ENCODE measurements around the gene MEOX2. TPM values are rescaled to one million over a fixed set of nuclear protein-coding genes. Genes with fewer than 3 reads are reported as not detected.

Gene MEOX2
- polyA plus RNA-seq, 1 donor from 2014 or later: not detected

DNA sequence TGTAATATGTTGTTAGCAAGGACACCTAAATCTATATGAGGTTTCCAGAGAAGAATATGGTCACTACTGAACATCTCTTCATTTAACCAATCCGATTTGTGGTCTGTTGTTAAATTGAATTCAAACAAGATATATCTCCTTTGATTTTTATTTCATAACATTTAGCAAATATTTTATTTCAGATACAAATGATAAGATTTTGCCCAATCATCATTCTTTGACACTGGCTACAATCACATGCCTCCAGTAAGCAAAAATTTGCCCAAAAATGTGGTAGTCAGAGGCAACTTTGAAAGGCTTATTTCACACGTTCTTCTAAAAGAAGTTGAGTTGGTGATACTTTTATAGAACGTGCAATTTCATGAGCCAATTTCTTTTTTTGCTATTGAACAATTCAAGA, 79.9 kb downstream of the MEOX2 start:
- no peak overlapping the region for H3K4me2 ChIP-seq (ENCODE audit: low read length)
- H3K9me2 ChIP-seq (ENCODE audit: insufficient read depth, low read length): no peaks in the 10 kb centered on the region
- H4K20me1 ChIP-seq (ENCODE audit: insufficient read depth): no peaks in the 10 kb centered on the region
- H3K27me3 ChIP-seq (ENCODE audit: insufficient read depth, low read depth, low read length): no peaks in the 10 kb centered on the region
- no peak overlapping the region for H3K4me3 ChIP-seq (ENCODE audit: low read length)
- no peak overlapping the region for H2AFZ ChIP-seq (ENCODE audit: low read depth, low read length)
- H3K27ac ChIP-seq (ENCODE audit: low read length): no peak overlapping the region
- TF ChIP-seq TAF1 (IDR thresholded peaks at IDR 0.05; ENCODE audit: low read depth) (no peak), RAD21 (conservative IDR thresholded peaks at IDR 0.05) (no peak), SMC3 (conservative IDR thresholded peaks at IDR 0.05; ENCODE audit: poor library complexity) (no peak), EP300 (conservative IDR thresholded peaks at IDR 0.05; ENCODE audit: poor library complexity, severe bottlenecking) (no peak), MXI1 (conservative IDR thresholded peaks at IDR 0.05; ENCODE audit: poor library complexity, severe bottlenecking) (no peak), EZH2 (IDR thresholded peaks at IDR 0.05; ENCODE audit: borderline replicate concordance, insufficient read depth, low read length, poor library complexity, severe bottlenecking) (no peak), POLR2AphosphoS5 (IDR thresholded peaks at IDR 0.05) (no peak)
- TF ChIP-seq, protein P1, sequence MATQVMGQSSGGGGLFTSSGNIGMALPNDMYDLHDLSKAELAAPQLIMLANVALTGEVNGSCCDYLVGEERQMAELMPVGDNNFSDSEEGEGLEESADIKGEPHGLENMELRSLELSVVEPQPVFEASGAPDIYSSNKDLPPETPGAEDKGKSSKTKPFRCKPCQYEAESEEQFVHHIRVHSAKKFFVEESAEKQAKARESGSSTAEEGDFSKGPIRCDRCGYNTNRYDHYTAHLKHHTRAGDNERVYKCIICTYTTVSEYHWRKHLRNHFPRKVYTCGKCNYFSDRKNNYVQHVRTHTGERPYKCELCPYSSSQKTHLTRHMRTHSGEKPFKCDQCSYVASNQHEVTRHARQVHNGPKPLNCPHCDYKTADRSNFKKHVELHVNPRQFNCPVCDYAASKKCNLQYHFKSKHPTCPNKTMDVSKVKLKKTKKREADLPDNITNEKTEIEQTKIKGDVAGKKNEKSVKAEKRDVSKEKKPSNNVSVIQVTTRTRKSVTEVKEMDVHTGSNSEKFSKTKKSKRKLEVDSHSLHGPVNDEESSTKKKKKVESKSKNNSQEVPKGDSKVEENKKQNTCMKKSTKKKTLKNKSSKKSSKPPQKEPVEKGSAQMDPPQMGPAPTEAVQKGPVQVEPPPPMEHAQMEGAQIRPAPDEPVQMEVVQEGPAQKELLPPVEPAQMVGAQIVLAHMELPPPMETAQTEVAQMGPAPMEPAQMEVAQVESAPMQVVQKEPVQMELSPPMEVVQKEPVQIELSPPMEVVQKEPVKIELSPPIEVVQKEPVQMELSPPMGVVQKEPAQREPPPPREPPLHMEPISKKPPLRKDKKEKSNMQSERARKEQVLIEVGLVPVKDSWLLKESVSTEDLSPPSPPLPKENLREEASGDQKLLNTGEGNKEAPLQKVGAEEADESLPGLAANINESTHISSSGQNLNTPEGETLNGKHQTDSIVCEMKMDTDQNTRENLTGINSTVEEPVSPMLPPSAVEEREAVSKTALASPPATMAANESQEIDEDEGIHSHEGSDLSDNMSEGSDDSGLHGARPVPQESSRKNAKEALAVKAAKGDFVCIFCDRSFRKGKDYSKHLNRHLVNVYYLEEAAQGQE (IDR thresholded peaks at IDR 0.05; ENCODE audit: borderline replicate concordance): no peak
- TF ChIP-seq, protein P2, sequence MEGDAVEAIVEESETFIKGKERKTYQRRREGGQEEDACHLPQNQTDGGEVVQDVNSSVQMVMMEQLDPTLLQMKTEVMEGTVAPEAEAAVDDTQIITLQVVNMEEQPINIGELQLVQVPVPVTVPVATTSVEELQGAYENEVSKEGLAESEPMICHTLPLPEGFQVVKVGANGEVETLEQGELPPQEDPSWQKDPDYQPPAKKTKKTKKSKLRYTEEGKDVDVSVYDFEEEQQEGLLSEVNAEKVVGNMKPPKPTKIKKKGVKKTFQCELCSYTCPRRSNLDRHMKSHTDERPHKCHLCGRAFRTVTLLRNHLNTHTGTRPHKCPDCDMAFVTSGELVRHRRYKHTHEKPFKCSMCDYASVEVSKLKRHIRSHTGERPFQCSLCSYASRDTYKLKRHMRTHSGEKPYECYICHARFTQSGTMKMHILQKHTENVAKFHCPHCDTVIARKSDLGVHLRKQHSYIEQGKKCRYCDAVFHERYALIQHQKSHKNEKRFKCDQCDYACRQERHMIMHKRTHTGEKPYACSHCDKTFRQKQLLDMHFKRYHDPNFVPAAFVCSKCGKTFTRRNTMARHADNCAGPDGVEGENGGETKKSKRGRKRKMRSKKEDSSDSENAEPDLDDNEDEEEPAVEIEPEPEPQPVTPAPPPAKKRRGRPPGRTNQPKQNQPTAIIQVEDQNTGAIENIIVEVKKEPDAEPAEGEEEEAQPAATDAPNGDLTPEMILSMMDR (IDR thresholded peaks at IDR 0.05; ENCODE audit: poor library complexity, severe bottlenecking): no peak
- H3F3A ChIP-seq (ENCODE audit: insufficient read depth, low read length, poor library complexity, severe bottlenecking): no peaks in the 10 kb centered on the region
- no peaks in the 10 kb centered on the region for H3K79me2 ChIP-seq (replicated peaks; ENCODE audit: insufficient read depth, low read length)
- no peak overlapping the region for H3K9ac ChIP-seq (ENCODE audit: low read length)
- no peaks in the 10 kb centered on the region for H3K36me3 ChIP-seq (ENCODE audit: insufficient read depth, low read length)
- no peaks in the 10 kb centered on the region for H3K9me3 ChIP-seq (ENCODE audit: low read length)

DNA sequence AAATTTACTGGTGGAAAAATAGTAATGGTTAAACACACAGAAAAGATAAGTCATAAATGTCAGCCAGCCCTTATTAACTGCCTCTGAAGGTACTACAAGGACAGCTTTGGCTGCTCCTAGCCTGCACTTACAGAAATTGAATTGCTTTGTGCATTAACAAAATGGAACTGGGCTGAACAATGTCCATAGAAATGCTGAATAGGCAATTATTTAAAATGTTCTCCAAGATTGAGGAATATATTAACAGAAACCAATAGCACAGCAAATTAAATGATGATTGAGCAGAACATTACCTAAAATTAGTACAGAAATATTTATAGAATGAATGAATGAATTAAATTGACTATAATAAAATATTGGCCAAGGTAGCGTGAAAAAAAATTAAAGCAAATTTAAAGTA, 82.3 kb downstream of the MEOX2 start:
- H3K36me3 ChIP-seq (ENCODE audit: insufficient read depth, low read length): no peaks in the 10 kb centered on the region
- TF ChIP-seq EP300 (conservative IDR thresholded peaks at IDR 0.05; ENCODE audit: poor library complexity, severe bottlenecking) (no peak), POLR2AphosphoS5 (IDR thresholded peaks at IDR 0.05) (no peak), TAF1 (IDR thresholded peaks at IDR 0.05; ENCODE audit: low read depth) (no peak), MXI1 (conservative IDR thresholded peaks at IDR 0.05; ENCODE audit: poor library complexity, severe bottlenecking) (no peak), RAD21 (conservative IDR thresholded peaks at IDR 0.05) (no peak), SMC3 (conservative IDR thresholded peaks at IDR 0.05; ENCODE audit: poor library complexity) (no peak), EZH2 (IDR thresholded peaks at IDR 0.05; ENCODE audit: borderline replicate concordance, insufficient read depth, low read length, poor library complexity, severe bottlenecking) (no peak)
- TF ChIP-seq, protein P2 (IDR thresholded peaks at IDR 0.05; ENCODE audit: poor library complexity, severe bottlenecking): no peak
- TF ChIP-seq, protein P1 (IDR thresholded peaks at IDR 0.05; ENCODE audit: borderline replicate concordance): no peak

More for the DNA sequence above, 82.3 kb downstream of the MEOX2 start:
- H3K27ac ChIP-seq (ENCODE audit: low read length): no peak overlapping the region
- no peak overlapping the region for H2AFZ ChIP-seq (ENCODE audit: low read depth, low read length)
- no peak overlapping the region for H3K4me3 ChIP-seq (ENCODE audit: low read length)
- H3K9ac ChIP-seq (ENCODE audit: low read length): no peak overlapping the region
- H3K9me2 ChIP-seq (ENCODE audit: insufficient read depth, low read length): no peaks in the 10 kb centered on the region
- no peaks in the 10 kb centered on the region for H3K9me3 ChIP-seq (ENCODE audit: low read length)
- H3F3A ChIP-seq (ENCODE audit: insufficient read depth, low read length, poor library complexity, severe bottlenecking): no peaks in the 10 kb centered on the region
- H3K4me2 ChIP-seq (ENCODE audit: low read length): no peak overlapping the region
- no peaks in the 10 kb centered on the region for H3K79me2 ChIP-seq (replicated peaks; ENCODE audit: insufficient read depth, low read length)
- H4K20me1 ChIP-seq (ENCODE audit: insufficient read depth): no peaks in the 10 kb centered on the region
- no peaks in the 10 kb centered on the region for H3K27me3 ChIP-seq (ENCODE audit: insufficient read depth, low read depth, low read length)

Data from neural cell (in vitro differentiated cells).